GM18498 (cell line): ENCODE measurements around the gene C5orf15.
A peak's percentile ranks its signal among the peaks of the same experiment; 100 is the strongest.

ENCODE experiments used
- ATAC-seq: cut with Tn5 transposase; IDR thresholded peaks from one replicate; pipeline ENCODE4 v1.9.1; 2021; ENCODE audit warnings: mild to moderate bottlenecking, moderate library complexity; ENCODE audit not compliant: unreplicated experiment

The C5orf15 gene

GRCh38 chr5:133968204-133968980, at the start of gene C5orf15:
TSS of gene C5orf15 (minus strand) at chr5:133968625. CDS start at chr5:133968584, 41 bp downstream.
- peak; percentile 97 for ATAC-seq

DNA sequence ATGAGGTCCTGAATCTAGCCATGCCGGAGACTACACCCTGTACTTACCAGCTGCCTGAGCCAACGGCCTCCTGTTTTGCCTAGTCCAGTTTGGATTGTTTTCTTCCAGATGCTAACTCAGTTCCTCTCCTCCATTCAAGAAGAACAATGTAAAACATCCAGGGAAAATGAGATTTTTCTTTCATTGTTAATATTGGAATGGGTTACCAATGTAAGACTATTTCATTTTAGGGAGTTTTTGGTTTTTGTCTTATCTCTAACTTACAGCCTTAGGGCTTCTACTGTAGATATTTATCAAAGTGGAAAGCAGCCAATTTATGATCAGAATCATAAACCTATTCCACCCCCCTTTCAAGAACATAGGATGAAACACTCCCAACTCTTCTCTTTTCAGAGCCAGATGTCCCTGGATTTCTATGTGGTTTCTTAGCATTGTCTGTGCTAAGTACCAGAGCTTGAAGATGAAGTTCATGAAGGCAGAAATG, 39.9 kb upstream of the C5orf15 start:
- no peak for ATAC-seq

GRCh38 chr5:134007581-134008265, 39.3 kb upstream of the C5orf15 start:
- ATAC-seq: no peak

- ATAC-seq: no peak
These were observed 37.7 kb upstream of the C5orf15 start for GRCh38 chr5:134006115-134006514.

DNA sequence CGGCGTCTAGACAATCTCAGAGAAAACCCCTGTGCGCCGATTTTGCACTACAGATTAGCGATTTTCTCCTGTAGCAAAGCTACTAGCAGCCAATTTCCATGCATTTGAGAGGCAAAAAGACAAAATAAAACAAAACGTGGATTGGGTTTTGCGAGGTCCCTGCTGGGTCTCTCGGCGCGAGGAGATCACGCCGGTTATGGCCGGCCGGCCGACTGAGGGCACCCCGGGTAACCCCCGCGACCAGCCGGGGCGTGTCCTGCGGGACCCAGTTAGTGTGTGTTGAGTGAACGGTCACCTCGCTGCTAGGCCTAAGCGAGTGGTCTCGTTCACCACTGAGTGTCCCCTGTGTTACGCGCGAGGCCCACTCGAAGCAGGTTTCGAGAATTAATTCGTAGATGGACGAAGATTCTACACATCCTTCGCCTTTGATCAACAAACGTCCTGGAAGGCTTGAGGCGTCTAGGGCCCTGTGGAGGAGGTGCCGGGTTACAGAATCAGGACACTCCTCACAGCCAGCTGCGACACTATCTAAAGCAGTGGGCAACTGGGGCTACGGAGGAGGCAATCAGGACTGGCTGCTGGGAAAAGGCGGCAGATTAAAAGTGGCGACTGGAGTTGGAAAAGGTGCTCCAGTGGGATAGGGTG, 37.1 kb upstream of the C5orf15 start:
- no peak for ATAC-seq

DNA sequence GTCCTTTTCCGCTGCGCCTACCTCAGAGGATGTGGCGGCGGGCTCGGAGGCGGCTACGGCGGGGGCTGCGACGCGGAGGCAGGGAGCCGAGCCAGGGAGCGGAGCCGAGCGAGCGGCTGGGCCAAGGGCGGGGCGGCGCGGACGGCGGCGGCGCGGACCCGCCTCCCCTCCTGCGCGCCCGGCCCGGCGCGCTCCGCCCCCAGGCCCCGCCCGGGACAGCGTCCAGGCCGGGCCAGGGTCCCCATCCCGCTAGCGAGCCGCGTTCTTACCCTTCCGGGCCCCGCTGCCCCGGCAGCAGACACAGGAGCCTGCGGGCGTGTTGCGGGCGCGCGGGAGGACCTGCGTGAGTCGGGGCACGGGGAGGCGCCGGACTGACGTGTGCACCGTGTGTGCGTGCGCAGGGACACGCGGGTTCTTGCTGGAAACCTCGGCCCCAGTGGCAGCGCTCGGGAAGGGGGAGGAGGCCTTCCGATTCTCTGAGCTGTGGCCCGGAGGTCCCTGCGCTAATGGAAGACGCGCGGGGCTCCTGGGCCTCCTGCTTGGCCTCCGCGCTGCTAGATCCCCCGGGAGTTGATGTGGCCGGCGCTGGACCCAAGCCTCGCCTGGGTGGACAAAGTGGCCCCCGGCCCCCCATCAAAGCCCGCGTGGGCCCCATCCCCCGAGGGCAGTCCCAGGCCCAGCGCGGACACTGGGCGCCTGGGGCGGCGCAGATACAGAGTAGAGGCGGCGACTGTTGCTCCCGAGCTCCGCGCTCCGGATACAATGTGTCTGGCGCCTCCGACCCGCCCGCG, 36.4 kb upstream of the C5orf15 start, which contains the start of gene VDAC1:
TSS of gene VDAC1 (minus strand) at position 350 of the 791 bp plus-strand sequence. CDS start 11,963 bp downstream, outside the sequence.
- peak; percentile 81 for ATAC-seq

DNA sequence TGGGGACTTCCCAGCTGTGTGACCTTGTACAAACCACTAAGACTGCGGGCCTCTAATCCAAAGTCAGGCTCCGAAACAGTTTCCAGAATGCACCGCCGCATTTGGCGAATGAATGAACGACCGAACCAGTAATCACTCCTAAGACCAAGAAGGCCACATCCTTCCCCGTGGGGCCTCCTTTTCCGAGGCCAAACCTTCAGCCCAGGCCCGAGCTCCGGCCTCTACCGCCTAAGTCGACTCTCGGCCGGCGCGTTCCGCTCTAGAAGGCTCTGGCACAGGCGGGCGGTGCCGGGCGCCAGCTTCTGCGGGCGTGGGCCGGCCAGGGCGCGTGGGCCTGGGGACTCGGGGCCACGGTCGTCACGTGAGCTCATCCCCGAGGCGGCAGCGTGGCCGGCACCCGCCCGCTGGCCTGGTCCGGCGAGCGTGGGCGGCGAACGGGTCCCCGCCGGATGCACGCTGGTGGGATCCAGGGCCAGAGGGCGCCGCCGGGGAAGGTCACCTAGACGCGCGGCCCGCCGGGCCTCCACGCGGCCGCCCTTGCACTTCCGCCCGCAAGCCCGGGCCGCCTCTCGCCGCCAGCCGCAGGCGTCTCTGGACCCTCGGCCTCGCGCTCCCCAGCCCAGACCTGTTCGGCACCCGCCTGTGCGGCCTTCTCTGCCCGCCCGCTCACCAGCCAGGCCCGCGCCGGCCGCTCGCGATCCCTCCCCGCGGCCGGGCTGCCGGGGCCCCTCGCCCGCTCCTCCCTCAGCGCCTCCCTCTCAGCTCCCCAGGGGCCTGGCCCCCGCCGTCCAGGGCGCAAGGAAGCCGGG, 35.6 kb upstream of the C5orf15 start:
- ATAC-seq: peak; percentile 42

- ATAC-seq: no peak
These were observed 34.8 kb upstream of the C5orf15 start for GRCh38 chr5:134003064-134003816.

- ATAC-seq: no peak
These were observed 33.7 kb upstream of the C5orf15 start for GRCh38 chr5:134001938-134002731.

GRCh38 chr5:134000696-134001453, 32.5 kb upstream of the C5orf15 start:
- no peak for ATAC-seq

DNA sequence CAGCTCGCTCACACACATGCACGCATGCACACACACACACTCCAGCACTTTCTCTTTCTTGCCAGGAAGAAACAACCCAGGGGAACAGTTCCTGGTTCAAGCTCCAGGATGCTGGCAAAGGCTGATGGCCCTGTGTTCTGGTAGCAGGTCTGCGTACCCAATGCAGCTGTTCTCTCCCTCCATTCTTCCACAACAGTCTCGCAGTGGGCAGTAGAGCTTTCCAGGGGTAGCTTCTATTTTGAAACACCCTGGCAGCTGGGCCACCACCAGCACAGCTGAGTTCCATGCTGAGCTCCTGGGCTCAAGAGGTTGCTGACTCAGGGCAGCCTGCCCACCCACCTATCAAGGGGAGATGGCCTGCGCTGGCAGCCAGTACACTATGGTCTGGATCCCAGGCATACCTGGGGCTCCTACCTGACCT, 31.7 kb upstream of the C5orf15 start:
- ATAC-seq: no peak

- no peak for ATAC-seq
These were observed 30.4 kb upstream of the C5orf15 start for GRCh38 chr5:133998807-133999206.

- no peak for ATAC-seq
These were observed 29.6 kb upstream of the C5orf15 start for GRCh38 chr5:133998042-133998441.

DNA sequence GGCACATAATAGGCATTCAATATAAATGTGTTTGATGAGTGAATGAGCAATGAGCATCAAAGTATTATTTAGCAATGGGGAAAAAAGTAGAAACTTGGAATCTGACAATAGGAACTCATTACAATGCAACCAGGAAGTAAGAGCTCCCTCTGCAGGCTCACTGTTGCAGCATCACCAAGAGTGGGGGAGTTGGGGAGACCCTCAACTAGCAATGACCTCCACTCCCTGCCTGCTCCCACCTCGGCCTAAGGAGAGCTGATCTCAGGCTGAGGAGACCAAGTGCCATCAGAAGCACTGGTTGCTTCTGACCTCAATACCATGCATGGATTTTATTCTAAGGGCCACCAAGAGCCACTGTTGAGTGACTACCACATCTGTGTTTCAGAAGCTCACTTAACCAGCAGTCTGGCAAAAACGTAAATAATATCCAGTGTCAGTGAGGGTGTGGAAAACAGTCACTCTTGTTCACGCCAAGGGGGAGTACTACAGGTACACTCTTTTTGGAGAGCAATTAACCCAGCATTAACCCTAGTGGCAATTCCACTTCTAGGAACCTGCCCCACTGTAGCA, 28.3 kb upstream of the C5orf15 start:
- no peak for ATAC-seq

- no peak for ATAC-seq
These were observed 27.6 kb upstream of the C5orf15 start for GRCh38 chr5:133995883-133996563.

DNA sequence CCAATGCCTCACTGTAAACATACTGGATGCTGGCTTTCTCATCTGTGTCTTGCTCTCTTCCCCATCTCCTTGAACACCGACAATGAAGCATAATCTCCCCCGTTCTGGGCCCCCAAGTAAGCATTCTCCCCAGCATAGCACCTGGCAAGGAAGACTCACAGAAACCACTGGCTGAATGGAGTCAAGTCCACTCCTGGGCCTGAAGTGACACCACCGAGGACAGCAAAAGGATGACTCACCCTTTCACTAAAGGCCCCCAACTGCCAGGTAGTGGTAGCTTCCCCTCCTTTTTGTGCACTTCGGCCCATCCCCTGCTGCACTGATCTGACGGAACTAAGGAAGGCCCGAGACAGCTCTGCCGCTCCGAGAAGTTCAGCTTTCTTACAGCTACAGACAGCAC, 26.9 kb upstream of the C5orf15 start:
- no peak for ATAC-seq

DNA sequence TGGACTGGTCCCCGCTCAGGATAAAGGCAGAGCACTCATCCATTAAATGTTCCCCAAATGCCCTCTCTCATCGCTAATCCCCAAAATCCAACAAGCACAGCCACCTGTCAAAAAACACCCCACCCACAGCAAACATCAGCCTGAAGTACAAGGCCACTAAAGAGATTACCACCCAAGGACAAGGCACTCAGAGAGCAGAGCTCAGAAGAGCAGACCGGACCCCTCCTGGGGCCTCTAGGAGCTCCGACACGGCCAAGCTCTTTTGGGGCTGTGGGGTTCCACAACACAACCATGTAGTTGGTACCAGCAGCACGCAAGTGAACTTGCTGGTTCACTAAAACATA, 26.5 kb upstream of the C5orf15 start:
- no peak for ATAC-seq
